ENCODE results near the gene SLC8A2. TPM values are rescaled to one million over a fixed set of nuclear protein-coding genes. Genes with fewer than 3 reads are reported as not detected.

The SLC8A2 gene
- total RNA-seq, 1 donor from 2014 or later = 0.26 TPM

DNA sequence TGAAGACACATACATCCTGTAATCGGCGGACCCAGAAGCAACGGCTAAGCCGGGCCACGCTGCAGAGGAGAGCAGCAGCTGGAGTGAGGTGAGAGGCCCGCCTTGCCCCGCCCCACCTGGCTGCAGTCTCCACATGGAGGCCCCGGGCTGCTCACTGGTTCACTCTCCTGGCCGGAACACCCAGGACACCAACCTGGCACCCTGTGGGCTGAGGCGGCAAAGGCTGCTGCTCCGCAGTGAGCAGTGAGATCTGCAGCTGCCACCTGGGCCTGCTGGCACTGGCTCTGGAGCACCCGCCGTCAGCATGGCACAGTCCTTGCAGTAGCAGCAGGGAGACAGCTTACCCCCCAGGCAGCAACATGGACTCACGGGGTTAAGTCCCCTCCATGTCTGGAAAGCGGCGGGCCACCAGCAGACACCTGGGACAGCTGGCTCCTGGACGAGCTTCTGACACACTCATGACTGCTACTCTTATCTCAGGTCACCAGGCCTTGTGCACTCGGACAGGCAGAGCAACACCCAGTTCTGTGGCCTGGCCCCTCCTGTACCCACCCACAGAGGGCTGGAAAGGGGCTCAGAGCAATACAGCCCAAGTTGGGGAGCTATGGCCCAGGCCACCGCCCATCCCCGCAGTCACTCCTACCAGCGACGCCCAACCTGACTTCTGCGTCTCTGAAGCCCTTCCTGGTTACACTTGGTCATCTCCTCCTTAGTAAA lies 25.5 kb upstream of the SLC8A2 start:
- H3K36me3 ChIP-seq (ENCODE audit: control insufficient read depth, insufficient read depth, low read length) = peaks cover 34% of the 10 kb centered on the region
- TF ChIP-seq, protein P1, sequence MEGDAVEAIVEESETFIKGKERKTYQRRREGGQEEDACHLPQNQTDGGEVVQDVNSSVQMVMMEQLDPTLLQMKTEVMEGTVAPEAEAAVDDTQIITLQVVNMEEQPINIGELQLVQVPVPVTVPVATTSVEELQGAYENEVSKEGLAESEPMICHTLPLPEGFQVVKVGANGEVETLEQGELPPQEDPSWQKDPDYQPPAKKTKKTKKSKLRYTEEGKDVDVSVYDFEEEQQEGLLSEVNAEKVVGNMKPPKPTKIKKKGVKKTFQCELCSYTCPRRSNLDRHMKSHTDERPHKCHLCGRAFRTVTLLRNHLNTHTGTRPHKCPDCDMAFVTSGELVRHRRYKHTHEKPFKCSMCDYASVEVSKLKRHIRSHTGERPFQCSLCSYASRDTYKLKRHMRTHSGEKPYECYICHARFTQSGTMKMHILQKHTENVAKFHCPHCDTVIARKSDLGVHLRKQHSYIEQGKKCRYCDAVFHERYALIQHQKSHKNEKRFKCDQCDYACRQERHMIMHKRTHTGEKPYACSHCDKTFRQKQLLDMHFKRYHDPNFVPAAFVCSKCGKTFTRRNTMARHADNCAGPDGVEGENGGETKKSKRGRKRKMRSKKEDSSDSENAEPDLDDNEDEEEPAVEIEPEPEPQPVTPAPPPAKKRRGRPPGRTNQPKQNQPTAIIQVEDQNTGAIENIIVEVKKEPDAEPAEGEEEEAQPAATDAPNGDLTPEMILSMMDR (IDR thresholded peaks at IDR 0.05; ENCODE audit: insufficient read depth, low read length, severe bottlenecking) = no peak
- no peaks in the 10 kb centered on the region for H3K27me3 ChIP-seq (ENCODE audit: control insufficient read depth, insufficient read depth, low read length)
- DNase-seq (ENCODE audit: low read depth) (no peak), FAIRE-seq (no peak)
- no peak overlapping the region for H3K4me3 ChIP-seq (ENCODE audit: low read depth, low read length)

DNA sequence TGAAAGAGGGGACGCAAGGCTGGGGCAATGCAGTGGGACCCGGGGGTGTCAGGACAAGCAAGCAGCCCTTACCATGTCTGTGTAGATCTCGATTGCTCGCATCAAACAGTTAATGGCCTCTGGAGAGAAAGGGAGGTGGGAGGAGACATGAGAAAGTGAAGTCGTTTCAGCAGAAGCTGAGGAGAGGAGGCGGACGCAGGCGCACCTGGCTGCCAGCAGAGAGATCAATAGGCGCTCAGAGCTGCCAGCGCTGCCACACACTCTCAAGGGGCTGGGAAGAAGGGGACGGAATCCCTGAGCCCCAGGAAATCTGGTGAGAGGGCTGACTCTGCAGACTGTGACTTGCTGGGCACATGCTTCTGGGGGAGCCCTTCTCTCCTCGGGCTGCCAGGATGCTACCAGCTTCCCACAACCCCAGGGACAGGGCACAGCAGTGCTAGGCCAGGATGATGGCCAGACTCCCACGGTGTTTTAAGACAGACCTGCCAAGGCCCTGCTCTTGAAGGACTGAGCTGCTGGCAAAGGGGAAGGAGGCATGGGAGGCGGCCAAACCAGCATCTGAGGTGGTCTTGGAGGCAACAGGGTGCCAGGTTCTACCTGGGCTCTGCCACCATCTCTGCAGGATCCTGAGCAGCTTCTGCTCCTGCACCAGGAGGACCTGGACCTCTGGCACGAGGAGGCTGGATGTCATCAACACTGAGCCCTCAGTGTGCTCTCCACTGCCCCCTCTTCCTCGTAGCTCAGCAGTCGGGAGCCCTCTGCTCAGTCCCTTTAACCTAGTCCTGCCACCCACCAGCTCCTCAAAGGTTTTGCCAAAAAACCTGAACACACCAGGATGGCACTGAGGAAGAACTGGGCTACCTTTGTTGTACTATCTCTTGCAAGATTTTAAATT lies 24.0 kb upstream of the SLC8A2 start:
- H3K27me3 ChIP-seq (ENCODE audit: control insufficient read depth, insufficient read depth, low read length) = no peaks in the 10 kb centered on the region
- TF ChIP-seq, protein P1 (IDR thresholded peaks at IDR 0.05; ENCODE audit: insufficient read depth, low read length, severe bottlenecking) = no peak
- H3K36me3 ChIP-seq (ENCODE audit: control insufficient read depth, insufficient read depth, low read length) = peaks cover 32% of the 10 kb centered on the region
- DNase-seq (ENCODE audit: low read depth) = no peak
- H3K4me3 ChIP-seq (ENCODE audit: low read depth, low read length) = no peak overlapping the region
- no peak for FAIRE-seq

DNA sequence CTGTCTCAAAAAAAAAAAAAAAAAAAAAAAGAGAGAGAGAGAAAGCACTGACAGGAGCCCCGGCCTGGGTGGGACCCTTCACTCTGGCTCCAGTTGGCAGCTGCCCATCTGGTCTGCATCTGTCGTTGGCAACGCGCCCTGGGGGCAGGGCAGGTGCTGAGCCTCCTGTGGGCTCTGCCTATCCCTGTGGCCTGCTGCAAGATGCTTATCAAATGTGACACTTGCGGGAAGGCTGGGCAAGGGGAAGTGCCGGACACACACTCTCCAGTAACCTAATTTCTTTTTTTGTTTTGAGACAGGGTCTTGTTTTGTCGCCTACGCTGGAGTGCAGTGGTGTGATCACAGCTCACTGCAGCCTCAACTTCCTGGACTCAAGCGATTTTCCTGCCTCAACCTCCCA lies 23.0 kb upstream of the SLC8A2 start:
- DNase-seq (ENCODE audit: low read depth) (no peak), FAIRE-seq (no peak)
- TF ChIP-seq, protein P1 (IDR thresholded peaks at IDR 0.05; ENCODE audit: insufficient read depth, low read length, severe bottlenecking) = no peak
- H3K27me3 ChIP-seq (ENCODE audit: control insufficient read depth, insufficient read depth, low read length) = no peaks in the 10 kb centered on the region
- no peak overlapping the region for H3K4me3 ChIP-seq (ENCODE audit: low read depth, low read length)
- H3K36me3 ChIP-seq (ENCODE audit: control insufficient read depth, insufficient read depth, low read length) = peaks cover 28% of the 10 kb centered on the region

- Histone ChIP-seq H3K27me3 (ENCODE audit: control insufficient read depth, insufficient read depth, low read length) (no peaks in the 10 kb centered on the region), H3K4me3 (ENCODE audit: low read depth, low read length) (no peak overlapping the region), H3K36me3 (ENCODE audit: control insufficient read depth, insufficient read depth, low read length) (peaks cover 29% of the 10 kb centered on the region)
- TF ChIP-seq, protein P1 (IDR thresholded peaks at IDR 0.05; ENCODE audit: insufficient read depth, low read length, severe bottlenecking) = no peak
- DNase-seq (ENCODE audit: low read depth) = no peak
- FAIRE-seq = no peak
Observed at GRCh38 chr19:47494211-47494547, 22.5 kb upstream of the SLC8A2 start.

DNA sequence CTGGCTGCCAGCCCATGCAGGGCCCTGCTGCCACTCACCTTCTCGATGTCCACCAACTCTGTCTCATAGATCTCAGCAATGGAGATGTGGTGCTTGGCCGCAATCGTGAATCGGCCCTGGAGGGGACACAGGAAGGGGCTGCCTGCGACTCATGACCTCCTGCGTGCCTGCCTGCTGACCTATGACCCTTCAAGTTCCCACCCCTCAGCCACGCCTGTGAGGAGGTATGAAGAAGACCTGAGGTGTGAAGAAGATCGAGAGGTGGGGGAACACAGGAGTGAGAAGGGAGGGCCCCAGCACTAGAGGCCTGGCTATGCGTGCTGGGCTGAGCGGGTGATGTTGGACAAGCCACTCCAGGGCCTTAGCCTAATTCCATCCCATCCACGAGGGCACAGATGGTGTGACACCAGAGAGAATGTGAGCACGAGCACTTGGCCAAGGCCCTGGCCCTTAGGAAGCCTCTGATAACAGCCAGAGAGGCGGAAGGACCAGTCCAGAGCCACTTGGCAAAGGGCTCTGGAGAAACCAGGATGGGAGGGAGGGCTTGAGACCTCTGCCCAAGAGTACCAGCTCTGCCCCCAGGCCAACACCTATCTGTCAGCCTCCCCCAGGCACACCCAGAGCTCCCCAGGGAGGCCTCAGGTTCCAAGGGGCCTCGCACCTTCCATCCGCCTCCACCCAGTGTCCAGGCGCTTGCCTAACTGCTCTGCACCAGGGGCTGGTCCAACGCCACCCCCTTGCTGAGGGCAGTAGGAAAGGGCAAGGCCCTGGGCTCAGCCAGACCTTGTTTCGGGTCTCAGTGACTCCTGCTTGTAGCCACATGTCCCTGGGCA lies 21.9 kb upstream of the SLC8A2 start:
- H3K27me3 ChIP-seq (ENCODE audit: control insufficient read depth, insufficient read depth, low read length) = no peaks in the 10 kb centered on the region
- peaks cover 28% of the 10 kb centered on the region for H3K36me3 ChIP-seq (ENCODE audit: control insufficient read depth, insufficient read depth, low read length)
- TF ChIP-seq, protein P1 (IDR thresholded peaks at IDR 0.05; ENCODE audit: insufficient read depth, low read length, severe bottlenecking) = no peak
- no peak overlapping the region for H3K4me3 ChIP-seq (ENCODE audit: low read depth, low read length)
- FAIRE-seq (no peak), DNase-seq (ENCODE audit: low read depth) (no peak)
